C4-2B (cell line): ENCODE results near the gene RPS6KA3.

Experiments
- H3K27ac ChIP-seq: fragments of 450-650 bp; 2 replicates; pipeline ENCODE4 v1.5.1; 2017
- CTCF ChIP-seq: fragments of 450-650 bp; conservative IDR thresholded peaks from 2 replicates; pipeline ENCODE4 v1.5.1; 2017; ENCODE audit warnings: mild to moderate bottlenecking
- ZFX ChIP-seq: fragments of 450-650 bp; IDR thresholded peaks from 2 replicates; pipeline ENCODE4 v1.6.1; 2017

Gene RPS6KA3

DNA sequence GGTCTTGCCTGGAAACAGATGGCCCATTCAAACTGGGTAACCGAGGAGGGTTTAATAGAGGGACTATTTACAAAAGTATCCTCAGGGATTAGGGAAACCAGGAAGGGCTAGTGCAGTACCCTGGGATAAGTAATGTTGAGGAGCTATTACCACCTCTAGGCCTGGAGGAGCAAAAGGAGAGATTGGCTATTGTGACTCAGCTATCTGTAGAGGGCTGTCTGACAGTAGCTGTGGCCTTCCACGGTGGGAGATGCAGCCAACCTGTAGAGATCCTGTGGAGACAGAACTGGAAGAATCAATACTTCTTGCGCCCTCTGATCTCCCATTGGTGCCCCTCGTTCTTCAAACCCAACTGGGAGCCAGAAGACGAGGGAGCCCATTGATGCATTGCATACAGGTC is 34.1 kb upstream of the RPS6KA3 start:
- no peak overlapping the region for H3K27ac ChIP-seq
- TF ChIP-seq ZFX (no peak), CTCF (no peak)

GRCh38 chrX:20294957-20295356 is 28.2 kb upstream of the RPS6KA3 start:
- no peak for TF ChIP-seq CTCF
- TF ChIP-seq ZFX = no peak
- H3K27ac ChIP-seq = no peak overlapping the region

GRCh38 chrX:20294284-20294683 is 27.6 kb upstream of the RPS6KA3 start:
- TF ChIP-seq CTCF = no peak
- TF ChIP-seq ZFX = no peak
- no peak overlapping the region for H3K27ac ChIP-seq

- no peak overlapping the region for H3K27ac ChIP-seq
- TF ChIP-seq CTCF (no peak), ZFX (no peak)
Observed at GRCh38 chrX:20285511-20285910, 18.8 kb upstream of the RPS6KA3 start.

- no peak overlapping the region for H3K27ac ChIP-seq
- TF ChIP-seq CTCF (no peak), ZFX (no peak)
Observed at GRCh38 chrX:20284992-20285391, 18.3 kb upstream of the RPS6KA3 start.

DNA sequence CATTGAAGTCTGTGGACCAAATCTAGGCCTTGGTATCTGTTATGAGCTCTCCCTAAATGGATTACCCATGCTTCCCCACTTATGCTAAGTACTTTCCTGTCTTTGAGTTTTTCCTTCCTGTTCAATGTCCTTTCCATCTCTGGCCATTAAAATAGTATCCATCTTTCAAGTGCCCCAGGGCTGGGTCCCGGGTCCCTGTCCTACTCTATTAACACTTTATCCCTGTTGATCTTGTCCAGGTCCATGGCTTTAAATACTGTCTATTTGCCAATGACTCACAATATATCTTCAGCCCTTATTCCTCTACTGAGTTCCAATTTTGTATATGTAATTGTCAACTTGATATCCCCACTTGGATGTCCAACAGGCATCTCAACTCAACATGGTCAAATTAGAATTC is 17.7 kb upstream of the RPS6KA3 start:
- no peak overlapping the region for H3K27ac ChIP-seq

GRCh38 chrX:20280938-20281337 is 14.2 kb upstream of the RPS6KA3 start:
- no peak overlapping the region for H3K27ac ChIP-seq
- TF ChIP-seq CTCF (no peak), ZFX (no peak)

More for the DNA sequence above, 17.7 kb upstream of the RPS6KA3 start:
- no peak for TF ChIP-seq ZFX
- no peak for TF ChIP-seq CTCF
